GM20431 (cell line): Measurements from ENCODE around the gene SCFD2.

Experiments
- in situ Hi-C: fragments of 300-500 bp; cut with MseI, MboI; formaldehyde crosslinking; loops from one replicate; pipeline ENCODE4 v1.15.0; 2020; ENCODE audit warnings: low sequenced_read_pairs; ENCODE audit not compliant: unreplicated experiment

The SCFD2 gene

DNA sequence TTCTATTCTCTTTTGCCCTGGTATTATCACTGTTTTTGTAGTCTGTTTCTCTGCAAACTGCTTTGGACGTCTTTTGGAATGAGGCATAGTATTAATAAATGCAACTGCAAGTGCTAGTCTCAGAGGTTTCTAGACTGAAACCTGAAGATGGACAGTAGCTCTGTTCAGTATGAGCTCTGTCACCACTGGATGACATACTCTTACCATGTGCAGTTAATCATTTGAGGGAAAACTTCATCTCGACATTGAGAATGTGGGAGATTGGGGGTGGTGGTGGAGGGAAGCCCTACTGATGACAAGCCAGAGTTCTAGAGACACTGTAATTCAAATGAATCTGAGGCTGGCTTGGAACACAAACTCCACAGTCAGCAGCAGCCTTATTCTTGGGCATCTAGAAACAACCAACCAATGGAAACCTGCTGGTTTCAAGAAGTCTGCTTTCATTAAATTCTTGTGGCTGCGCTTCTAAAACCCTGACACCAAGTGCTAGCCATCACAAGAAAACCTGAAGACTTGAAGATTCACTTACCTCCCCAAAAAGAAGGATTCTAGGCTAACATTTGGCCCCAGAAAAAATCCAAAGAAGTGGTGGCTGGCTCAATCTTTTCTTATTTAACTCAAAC, 342.1 kb downstream of the SCFD2 start:
- in situ Hi-C loops: no loop called here

DNA sequence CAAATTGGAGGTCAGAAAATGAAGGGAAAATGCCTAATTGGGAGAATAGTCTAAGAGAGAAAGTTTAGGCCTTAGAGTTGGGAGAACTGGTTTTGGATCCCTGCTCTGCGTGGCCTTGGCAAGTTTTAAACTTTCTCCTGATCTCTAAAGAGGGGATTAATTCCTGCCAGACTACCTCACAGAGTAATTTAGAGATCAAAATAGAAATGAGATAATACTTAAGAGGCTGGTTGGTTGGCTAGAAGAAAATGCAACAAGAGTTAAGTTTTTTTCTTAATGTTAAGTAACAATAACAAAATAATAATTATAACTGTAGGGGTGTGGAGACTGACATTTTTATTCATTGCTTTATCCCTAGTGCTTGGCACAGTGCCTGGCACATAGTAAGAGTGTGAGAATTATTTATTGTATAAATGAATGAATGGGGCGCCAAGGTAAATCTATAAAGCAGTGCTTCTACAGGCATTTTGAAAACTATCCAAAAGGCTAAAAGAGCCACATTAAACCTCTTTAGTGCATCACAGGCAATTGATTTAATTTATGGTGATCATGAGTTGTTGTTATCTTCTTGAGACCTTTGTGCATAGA, 343.3 kb downstream of the SCFD2 start:
- in situ Hi-C loops: no loop called here

DNA sequence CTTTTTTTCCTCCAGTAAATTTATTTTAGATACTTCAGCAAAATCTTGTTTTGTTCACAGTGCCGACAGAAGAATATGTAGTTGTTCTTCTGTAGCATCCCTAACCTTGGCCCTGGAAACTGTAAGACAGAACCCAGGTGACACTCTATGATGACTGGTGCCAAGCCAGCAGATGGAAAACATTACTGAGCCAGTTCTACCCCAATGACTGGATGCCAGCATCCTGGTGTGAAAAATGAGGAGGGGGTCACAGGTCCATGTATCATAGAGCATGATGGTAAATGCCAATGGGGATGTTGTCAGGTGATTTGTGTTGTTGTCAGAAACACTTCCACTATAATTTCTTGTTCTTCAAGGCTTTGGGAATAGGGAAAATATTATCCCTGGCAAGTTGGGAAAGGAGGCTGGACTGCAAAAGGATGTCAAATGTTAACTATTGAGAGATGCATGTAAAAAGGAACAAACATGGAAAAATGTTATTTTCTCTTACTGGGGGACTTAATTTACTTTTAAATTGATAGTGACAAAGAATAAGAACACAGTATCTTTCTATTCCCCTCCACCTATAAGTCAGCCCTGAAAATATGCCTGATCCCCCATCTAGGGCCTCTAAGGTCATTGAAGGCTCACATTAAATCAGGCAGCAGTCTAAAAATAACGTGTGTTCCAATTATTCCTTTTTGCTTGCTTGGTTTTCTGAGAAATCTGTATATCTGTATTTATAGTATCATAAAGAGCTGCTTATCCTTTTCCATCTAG, 343.9 kb downstream of the SCFD2 start:
- in situ Hi-C loops: no loop called here

DNA sequence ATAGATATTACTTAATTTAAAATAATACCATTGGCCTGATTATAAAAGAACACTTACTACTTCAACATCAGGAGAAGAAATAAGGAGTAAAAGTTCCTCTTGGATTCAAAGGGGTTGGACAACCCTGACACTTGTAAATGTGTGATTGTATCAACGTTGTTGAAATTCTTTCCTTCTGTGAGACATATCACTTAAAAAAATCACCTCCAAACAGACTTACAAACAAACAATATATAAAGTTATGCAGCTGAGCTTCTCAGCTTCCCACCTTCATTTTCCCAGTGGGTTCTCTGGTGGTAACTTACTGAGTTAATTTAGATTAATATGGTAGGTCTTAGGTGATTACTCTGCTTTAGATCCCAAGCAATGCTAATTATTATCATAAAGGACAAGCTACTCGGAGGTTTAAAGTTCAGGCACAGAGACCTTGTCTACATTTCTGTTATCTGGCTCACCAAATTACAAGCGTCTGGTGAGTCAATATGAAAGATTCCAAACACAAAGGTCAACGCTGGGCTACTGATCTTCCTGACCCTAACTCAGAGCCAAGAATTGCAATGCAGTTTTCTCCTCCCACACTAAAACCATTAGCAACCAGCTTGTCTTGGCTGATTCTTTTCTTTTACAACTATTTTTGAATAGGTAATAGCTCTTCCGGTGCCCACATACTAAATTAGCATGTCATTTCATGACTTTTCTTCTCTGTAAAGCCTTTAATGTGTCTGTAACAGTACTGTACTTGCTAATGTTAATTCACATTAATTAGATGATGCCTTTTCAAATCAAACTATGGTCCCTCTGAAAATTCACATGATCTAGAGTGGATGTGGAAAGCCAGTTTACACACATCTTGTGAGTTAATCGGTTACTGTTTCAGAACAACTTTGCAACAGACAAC, 346.1 kb downstream of the SCFD2 start:
- in situ Hi-C loops: no loop called here

GRCh38 chr4:53018471-53018870, 347.4 kb downstream of the SCFD2 start:
- in situ Hi-C loops: no loop called here

DNA sequence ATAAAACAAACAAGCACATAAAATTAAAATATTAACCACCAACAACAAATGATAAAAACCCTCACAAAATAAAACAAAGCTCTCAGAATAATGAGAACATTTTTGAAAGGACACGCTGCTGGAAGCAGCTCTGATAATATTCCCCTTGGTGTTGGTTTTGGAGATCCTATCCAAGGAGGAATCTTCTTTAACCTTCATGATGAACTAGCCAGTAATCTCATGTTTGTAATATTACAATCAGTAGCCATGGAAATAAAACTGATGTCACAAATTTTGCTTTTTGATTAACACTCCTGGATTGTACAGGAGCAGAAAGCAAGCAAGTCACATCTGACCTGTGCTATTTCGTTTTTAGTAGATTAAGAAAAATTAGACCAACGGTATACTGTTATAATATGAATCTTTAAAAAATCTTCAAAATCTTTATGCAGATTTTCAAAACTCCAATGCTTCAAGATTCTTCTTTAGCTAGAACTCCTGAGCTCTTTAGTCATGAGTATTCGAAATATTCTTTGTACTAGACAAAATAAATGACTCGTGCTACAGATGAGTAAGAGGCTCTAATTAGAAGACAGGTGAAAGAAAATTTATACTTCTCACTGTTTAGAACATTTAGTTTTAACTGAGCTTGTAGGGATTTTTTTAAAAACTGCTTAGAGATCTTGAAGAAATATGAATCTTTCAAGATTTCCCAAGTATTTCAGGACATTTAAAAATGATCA, 349.6 kb downstream of the SCFD2 start:
- in situ Hi-C loops: no loop called here

GRCh38 chr4:53015681-53016080, 350.2 kb downstream of the SCFD2 start:
- in situ Hi-C loops: no loop called here

GRCh38 chr4:53014881-53015280, 351.0 kb downstream of the SCFD2 start:
- in situ Hi-C loops: no loop called here

- in situ Hi-C loops: no loop called here
Measured at GRCh38 chr4:53013873-53014775, 351.7 kb downstream of the SCFD2 start.

- in situ Hi-C loops: no loop called here
Measured at GRCh38 chr4:53012738-53013137, 353.1 kb downstream of the SCFD2 start.

DNA sequence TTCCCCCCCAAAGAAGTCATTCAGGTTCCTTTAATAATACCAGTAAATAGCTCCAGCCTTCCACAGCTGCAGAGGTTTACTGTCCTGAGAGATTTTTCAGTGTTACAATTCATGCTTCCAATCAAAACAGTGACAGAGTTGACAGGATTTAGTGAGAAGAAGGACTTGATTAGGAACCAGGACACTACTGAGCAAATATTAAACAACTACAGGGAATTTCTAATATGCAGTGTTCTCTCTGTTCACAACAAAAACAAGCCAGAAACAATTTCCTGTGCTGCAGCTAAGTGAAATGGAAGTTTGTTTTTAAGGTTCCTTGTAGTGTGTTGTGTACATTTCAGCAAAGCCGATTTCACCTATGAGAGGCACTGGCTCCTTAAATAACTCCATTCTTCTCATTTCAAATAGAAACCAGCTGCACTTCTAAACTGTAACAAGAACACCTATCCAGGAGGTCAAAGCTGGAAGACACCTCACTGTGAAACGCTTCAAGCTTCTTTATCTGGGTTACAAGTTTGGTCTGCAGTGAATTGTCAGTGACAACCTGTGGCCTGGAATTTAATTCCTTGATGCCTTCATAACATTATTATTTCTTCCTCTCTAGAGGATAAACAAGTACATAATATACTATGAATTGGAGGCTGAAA, 354.5 kb downstream of the SCFD2 start:
- in situ Hi-C loops: no loop called here

- in situ Hi-C loops: no loop called here
Measured at GRCh38 chr4:53010318-53010717, 355.5 kb downstream of the SCFD2 start.

GRCh38 chr4:53009824-53010223, 356.0 kb downstream of the SCFD2 start:
- in situ Hi-C loops: no loop called here

- in situ Hi-C loops: no loop called here
Measured at GRCh38 chr4:53007024-53007423, 358.8 kb downstream of the SCFD2 start.

- in situ Hi-C loops: no loop called here
Measured at GRCh38 chr4:53005808-53006207, 360.1 kb downstream of the SCFD2 start.

DNA sequence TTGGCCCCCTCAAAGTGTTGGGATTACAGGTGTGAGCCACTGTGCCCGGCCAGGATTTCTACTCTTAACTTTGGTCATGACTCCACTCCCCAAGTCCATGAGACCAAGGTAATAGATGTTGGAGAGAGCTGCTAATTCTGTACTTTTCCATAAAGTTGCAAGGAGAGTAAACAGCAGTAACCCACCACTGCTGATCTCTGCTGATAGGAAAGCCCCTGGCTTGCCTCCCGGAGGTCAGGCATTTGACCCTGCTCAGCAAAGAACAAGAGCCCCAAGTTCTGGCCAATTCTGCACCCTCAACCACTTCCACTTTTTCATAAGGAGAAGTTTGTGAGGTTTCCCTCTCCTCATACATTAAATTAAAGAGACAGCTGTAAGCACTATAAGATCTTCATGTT, 360.7 kb downstream of the SCFD2 start:
- in situ Hi-C loops: no loop called here

DNA sequence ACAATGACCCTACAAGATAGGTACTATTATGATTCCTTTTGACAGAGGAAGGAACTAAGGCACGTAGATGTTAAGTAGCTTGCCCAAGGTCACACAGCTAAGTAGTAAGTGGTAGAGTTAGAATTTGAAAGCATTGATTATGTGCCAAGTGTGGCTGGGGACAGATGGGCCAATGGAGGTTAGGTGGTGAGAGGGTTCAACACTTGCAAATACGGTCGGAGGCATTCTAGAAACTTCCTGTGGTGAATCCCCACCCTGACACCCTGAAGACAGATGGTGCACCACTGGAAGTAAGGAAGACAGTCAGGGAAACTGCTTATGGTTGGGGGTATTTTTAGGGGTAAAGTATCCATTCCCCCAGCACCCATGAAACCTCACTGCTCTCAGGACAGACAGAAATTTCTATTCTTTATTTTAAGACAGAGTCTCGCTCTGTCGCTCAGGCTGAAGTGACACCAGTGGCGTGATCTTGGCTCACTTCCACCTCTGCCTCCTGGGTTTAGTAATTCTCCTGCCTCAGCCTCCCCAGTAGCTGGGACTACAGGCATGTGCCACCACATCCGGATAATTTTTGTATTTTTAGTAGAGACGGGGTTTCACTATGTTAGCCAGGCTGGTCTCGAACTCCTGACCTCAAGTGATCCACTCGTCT, 361.2 kb downstream of the SCFD2 start:
- in situ Hi-C loops: no loop called here

GRCh38 chr4:53003959-53004358, 361.9 kb downstream of the SCFD2 start:
- in situ Hi-C loops: no loop called here
